Osteoblast (primary cell): ENCODE data around the gene ACSM3. TPM values are rescaled to one million over a fixed set of nuclear protein-coding genes. Genes with fewer than 3 reads are reported as not detected.
A peak's percentile ranks its signal among the peaks of the same experiment; 100 is the strongest.

Experiments
- DNase-seq: peaks from one replicate; pipeline ENCODE4 v3.0.0; 2011; ENCODE audit warnings: low spot score, mixed read lengths; ENCODE audit not compliant: insufficient read length; ENCODE audit errors: missing footprints
- H2AFZ ChIP-seq: 2 replicates; pipeline ENCODE4 v1.6.0; 2011; ENCODE audit warnings: mild to moderate bottlenecking, low read length
- H3K27ac ChIP-seq: 2 replicates; pipeline ENCODE4 v1.5.1; 2011; ENCODE audit warnings: mild to moderate bottlenecking, low read depth, low read length, moderate library complexity
- H3K27me3 ChIP-seq: 2 replicates; pipeline ENCODE4 v1.6.0; 2012; ENCODE audit warnings: mild to moderate bottlenecking, control low read depth, inconsistent platforms, low read length, moderate library complexity; ENCODE audit not compliant: insufficient read depth
- H3K36me3 ChIP-seq: 2 replicates; pipeline ENCODE4 v1.5.1; 2011; ENCODE audit warnings: mild to moderate bottlenecking, low read length, control low read depth, moderate library complexity; ENCODE audit not compliant: insufficient read depth
- H3K4me1 ChIP-seq: 2 replicates; pipeline ENCODE4 v1.5.1; 2011; ENCODE audit warnings: mild to moderate bottlenecking, low read length, control low read depth, moderate library complexity; ENCODE audit not compliant: insufficient read depth
- H3K4me2 ChIP-seq: 2 replicates; pipeline ENCODE4 v1.6.0; 2011; ENCODE audit warnings: mild to moderate bottlenecking, low read length; ENCODE audit not compliant: insufficient read depth
- H3K4me3 ChIP-seq: fragments of 200-600 bp; sonication (generic); 3 replicates; pipeline ENCODE4 v1.5.1; 2012; ENCODE audit warnings: mild to moderate bottlenecking, low read length, inconsistent platforms; ENCODE audit not compliant: insufficient read depth
- H3K79me2 ChIP-seq: 2 replicates; pipeline ENCODE4 v1.6.0; 2012; ENCODE audit warnings: mild to moderate bottlenecking, low read length, control low read depth, inconsistent platforms; ENCODE audit not compliant: insufficient read depth
- H3K9me3 ChIP-seq: 2 replicates; pipeline ENCODE4 v1.5.1; 2011; ENCODE audit warnings: low read depth, low read length, control low read depth
- H4K20me1 ChIP-seq: 2 replicates; pipeline ENCODE4 v1.6.0; 2012; ENCODE audit warnings: mild to moderate bottlenecking, low read length, control low read depth; ENCODE audit not compliant: insufficient read depth
- total RNA-seq: library from RNA; depleted of rRNA; stranded (reverse); fragments of >200 nt; gene quantifications from 2 replicates; pipeline ENCODE4 v1.2.3, GENCODE V29; 2012
- TF ChIP-seq, protein P1 (sequence below): IDR thresholded peaks from 2 replicates; pipeline ENCODE4 v1.5.1; 2011; ENCODE audit warnings: mild to moderate bottlenecking, low read depth, low read length, moderate library complexity; ENCODE audit errors: extremely low read depth

ACSM3 gene
- total RNA-seq, 1 donor = 1.1 TPM

- H3K4me1 ChIP-seq = no peaks in the 10 kb centered on the region
- H3K79me2 ChIP-seq = no peaks in the 10 kb centered on the region
- H3K4me3 ChIP-seq = no peak overlapping the region
- H3K4me2 ChIP-seq = no peak overlapping the region
- DNase-seq = no peak
- no peak overlapping the region for H3K27ac ChIP-seq
- no peak overlapping the region for H2AFZ ChIP-seq
- no peaks in the 10 kb centered on the region for H3K27me3 ChIP-seq
- no peaks in the 10 kb centered on the region for H3K36me3 ChIP-seq
- no peaks in the 10 kb centered on the region for H3K9me3 ChIP-seq
- TF ChIP-seq, protein P1, sequence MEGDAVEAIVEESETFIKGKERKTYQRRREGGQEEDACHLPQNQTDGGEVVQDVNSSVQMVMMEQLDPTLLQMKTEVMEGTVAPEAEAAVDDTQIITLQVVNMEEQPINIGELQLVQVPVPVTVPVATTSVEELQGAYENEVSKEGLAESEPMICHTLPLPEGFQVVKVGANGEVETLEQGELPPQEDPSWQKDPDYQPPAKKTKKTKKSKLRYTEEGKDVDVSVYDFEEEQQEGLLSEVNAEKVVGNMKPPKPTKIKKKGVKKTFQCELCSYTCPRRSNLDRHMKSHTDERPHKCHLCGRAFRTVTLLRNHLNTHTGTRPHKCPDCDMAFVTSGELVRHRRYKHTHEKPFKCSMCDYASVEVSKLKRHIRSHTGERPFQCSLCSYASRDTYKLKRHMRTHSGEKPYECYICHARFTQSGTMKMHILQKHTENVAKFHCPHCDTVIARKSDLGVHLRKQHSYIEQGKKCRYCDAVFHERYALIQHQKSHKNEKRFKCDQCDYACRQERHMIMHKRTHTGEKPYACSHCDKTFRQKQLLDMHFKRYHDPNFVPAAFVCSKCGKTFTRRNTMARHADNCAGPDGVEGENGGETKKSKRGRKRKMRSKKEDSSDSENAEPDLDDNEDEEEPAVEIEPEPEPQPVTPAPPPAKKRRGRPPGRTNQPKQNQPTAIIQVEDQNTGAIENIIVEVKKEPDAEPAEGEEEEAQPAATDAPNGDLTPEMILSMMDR = no peak
- H4K20me1 ChIP-seq = no peaks in the 10 kb centered on the region
These were observed 36.6 kb upstream of the ACSM3 start for GRCh38 chr16:20727181-20727580.

- DNase-seq = peak; percentile 3
- TF ChIP-seq, protein P1 = no peak
- Histone ChIP-seq H2AFZ (no peak overlapping the region), H3K79me2 (no peaks in the 10 kb centered on the region), H3K27ac (no peak overlapping the region), H3K9me3 (no peaks in the 10 kb centered on the region), H3K4me1 (no peaks in the 10 kb centered on the region), H4K20me1 (peaks cover 2% of the 10 kb centered on the region), H3K4me2 (no peak overlapping the region), H3K4me3 (no peak overlapping the region), H3K27me3 (no peaks in the 10 kb centered on the region), H3K36me3 (no peaks in the 10 kb centered on the region)
These were observed 34.7 kb upstream of the ACSM3 start for GRCh38 chr16:20729141-20729540.

DNA sequence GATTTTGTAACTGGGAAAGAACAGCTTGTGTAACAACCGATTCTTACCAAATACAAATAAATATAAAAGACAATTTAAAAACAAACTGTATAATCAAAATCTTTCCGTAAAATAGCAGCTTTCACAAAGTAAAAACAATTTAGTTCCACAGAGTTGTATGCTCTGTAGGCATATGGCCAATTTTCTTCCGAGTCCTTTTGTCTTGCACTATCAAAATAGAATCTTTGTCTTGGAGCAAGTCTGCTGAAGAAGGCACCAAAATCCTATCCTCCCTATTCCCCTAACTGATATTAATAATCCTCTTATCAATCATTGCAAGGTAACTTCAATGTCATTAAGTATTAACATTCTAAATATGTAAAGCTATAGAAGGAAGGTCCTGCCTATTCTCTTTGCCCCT is 29.8 kb upstream of the ACSM3 start:
- Histone ChIP-seq H4K20me1 (peaks cover 16% of the 10 kb centered on the region), H3K4me2 (no peak overlapping the region), H3K9me3 (no peaks in the 10 kb centered on the region), H3K36me3 (peaks cover 38% of the 10 kb centered on the region), H3K27ac (no peak overlapping the region), H3K4me3 (no peak overlapping the region), H3K79me2 (peaks cover 12% of the 10 kb centered on the region), H3K27me3 (no peaks in the 10 kb centered on the region), H3K4me1 (no peaks in the 10 kb centered on the region), H2AFZ (no peak overlapping the region)
- DNase-seq = no peak
- TF ChIP-seq, protein P1 = no peak

DNA sequence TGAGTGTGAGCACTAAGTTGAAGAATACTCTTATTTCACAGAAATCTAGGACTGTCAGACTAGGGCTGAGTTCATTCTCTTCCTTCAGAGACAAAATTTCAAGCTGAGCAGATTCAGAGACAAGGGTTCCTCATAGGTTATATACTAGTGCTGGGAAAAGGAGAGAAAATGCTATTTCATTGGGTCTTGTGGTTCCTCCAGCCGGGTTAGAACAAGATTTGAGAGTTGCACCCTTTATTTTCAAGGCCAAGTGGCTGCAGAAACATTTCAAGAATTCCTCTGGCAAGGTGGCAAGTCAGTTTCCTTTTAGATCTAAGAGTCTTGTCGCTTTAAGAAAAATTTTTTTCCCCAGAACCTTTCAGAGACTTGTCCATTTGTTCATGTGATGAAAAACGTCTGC is 29.0 kb upstream of the ACSM3 start:
- Histone ChIP-seq H3K36me3 (peaks cover 39% of the 10 kb centered on the region), H3K27me3 (no peaks in the 10 kb centered on the region), H2AFZ (no peak overlapping the region), H3K27ac (no peak overlapping the region), H3K4me1 (peaks cover 1% of the 10 kb centered on the region), H3K4me3 (no peak overlapping the region), H3K79me2 (peaks cover 20% of the 10 kb centered on the region), H3K9me3 (no peaks in the 10 kb centered on the region), H4K20me1 (peaks cover 23% of the 10 kb centered on the region), H3K4me2 (no peak overlapping the region)
- no peak for DNase-seq
- TF ChIP-seq, protein P1 = no peak
